CD4-positive, alpha-beta T cell (primary cell): Measurements from ENCODE around the gene KRTAP17-1. TPM values are rescaled to one million over a fixed set of nuclear protein-coding genes. Genes with fewer than 3 reads are reported as not detected.
"Not testable (repeated sequence)": the region's sequence is repeated elsewhere in the genome, so short reads cannot be mapped to it uniquely, and the experiment has no call there.

ENCODE experiments used
- ATAC-seq: fragments of 200-7000 bp; cut with Tn5 transposase; one replicate; pipeline ENCODE4 v1.10.0; 2022; ENCODE audit warnings: mild to moderate bottlenecking; ENCODE audit not compliant: poor library complexity
- CTCF ChIA-PET: fragments of 350-600 bp; sonication (Branson Sonifier 250); formaldehyde crosslinking; loops from one replicate; lab custom pipeline; 2021; ENCODE audit warnings: antibody characterized with exemption, inconsistent platforms; lab: Charles Lee
- POLR2A ChIA-PET: fragments of 350-600 bp; sonication (Branson Sonifier 250); formaldehyde crosslinking; loops from one replicate; lab custom pipeline; 2021; ENCODE audit warnings: antibody characterized with exemption, inconsistent platforms; lab: Charles Lee
- DNase-seq, 14 experiments: peaks; one replicate each; pipeline ENCODE4 v3.0.0-alpha.2; 2013 to 2020; ENCODE audit warnings: mixed read lengths in 2 of 14
- H3K27ac ChIP-seq, 2 donors: one replicate each; pipeline versions ENCODE4 v1.5.1 to v1.7.0; 2013; ENCODE audit warnings: low read length in 2 of 2, low read depth in 1 of 2, mild to moderate bottlenecking in 1 of 2
- H3K27me3 ChIP-seq, 2 experiments: 1 replicate in 1 of 2; 2 replicates in 1 of 2; pipeline versions ENCODE4 v1.6.1 to v1.7.0; 2013; ENCODE audit warnings: low read length in 2 of 2, control low read depth in 1 of 2, mild to moderate bottlenecking in 1 of 2, moderate library complexity in 1 of 2; ENCODE audit not compliant: insufficient read depth in 2 of 2, control insufficient read depth in 1 of 2
- H3K36me3 ChIP-seq: one replicate; pipeline ENCODE4 v1.6.1; 2013; ENCODE audit warnings: low read length, control low read depth; ENCODE audit not compliant: insufficient read depth
- H3K4me1 ChIP-seq: one replicate; pipeline ENCODE4 v1.6.1; 2013; ENCODE audit warnings: low read length, control low read depth; ENCODE audit not compliant: insufficient read depth
- H3K4me3 ChIP-seq: one replicate; pipeline ENCODE4 v1.5.1; 2013; ENCODE audit warnings: mild to moderate bottlenecking, low read length, moderate library complexity
- H3K9me3 ChIP-seq, 2 experiments: 1 replicate in 1 of 2; 2 replicates in 1 of 2; pipeline versions ENCODE4 v1.6.1 to v1.7.0; 2013; ENCODE audit warnings: low read length in 2 of 2, mild to moderate bottlenecking in 2 of 2, control low read depth in 1 of 2, moderate library complexity in 1 of 2; ENCODE audit not compliant: control insufficient read depth in 1 of 2, insufficient read depth in 1 of 2
- H3K27ac Mint-ChIP-seq: one replicate; pipeline ENCODE4 v1.8.0; 2020; ENCODE audit warnings: mixed read lengths
- H3K27me3 Mint-ChIP-seq: one replicate; pipeline ENCODE4 v1.8.0; 2021; ENCODE audit warnings: mixed read lengths
- H3K36me3 Mint-ChIP-seq: one replicate; pipeline ENCODE4 v1.8.0; 2021; ENCODE audit warnings: low read depth, mixed read lengths
- H3K4me1 Mint-ChIP-seq: one replicate; pipeline ENCODE4 v1.8.0; 2021; ENCODE audit warnings: low read depth, mixed read lengths
- H3K4me3 Mint-ChIP-seq: one replicate; pipeline ENCODE4 v1.8.0; 2020; ENCODE audit warnings: mild to moderate bottlenecking, mixed read lengths
- H3K9me3 Mint-ChIP-seq: one replicate; pipeline ENCODE4 v1.8.0; 2020; ENCODE audit warnings: mixed read lengths
- intact Hi-C, 2 experiments: fragments of 100-400 bp; cut with DNase I in 1 of 2; cut with micrococcal nuclease in 1 of 2; formaldehyde crosslinking; loops; one replicate each; pipeline versions ENCODE4 v1.15.1 to v1.9.0; 2023 to 2025; cut with DNase I, micrococcal nuclease
- total RNA-seq, 174 experiments: library from RNA in 2 of 174; stranded (reverse) in 2 of 174; gene quantifications; one replicate each; pipeline ENCODE4 v1.2.3 and lab custom pipeline; 2021 to 2026
- TF ChIP-seq, protein P1 (sequence below): fragments of 200-600 bp; IDR thresholded peaks from one replicate; pipeline ENCODE4 v1.8.0; 2022; ENCODE audit warnings: antibody characterized with exemption, mild to moderate bottlenecking

KRTAP17-1 gene
- total RNA-seq, 2 experiments from 2014 or later, result not detected

DNA sequence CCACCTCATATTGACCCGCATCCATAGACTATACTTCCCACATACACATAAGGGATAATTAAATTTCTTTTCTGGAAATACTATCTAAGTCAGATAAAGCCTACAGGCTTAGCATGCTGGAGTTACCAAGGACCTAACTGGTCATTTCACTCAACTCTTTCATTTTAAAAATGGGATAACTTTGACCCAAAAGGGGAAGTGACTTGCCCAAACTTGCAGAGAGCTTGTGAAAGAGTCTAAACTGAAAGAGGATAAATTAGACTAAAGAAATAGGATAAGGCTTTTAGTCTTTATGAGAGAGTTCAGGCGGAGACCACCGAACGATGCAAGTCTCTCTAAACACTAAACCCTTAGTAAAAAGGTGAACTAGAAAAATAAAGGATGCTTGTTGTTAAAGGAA, 39.0 kb upstream of the KRTAP17-1 start:
- Mint-ChIP-seq H3K4me1 (peaks cover 6% of the 10 kb centered on the region), H3K36me3 (no peaks in the 10 kb centered on the region), H3K27me3 (no peaks in the 10 kb centered on the region), H3K9me3 (peaks cover 2% of the 10 kb centered on the region), H3K4me3 (no peak overlapping the region), H3K27ac (no peak overlapping the region)
- intact Hi-C loops, result no loop called here
- peaks cover 11% of the 10 kb centered on the region for H3K4me1 ChIP-seq
- ChIA-PET POLR2A (no interaction called here), CTCF (interaction anchor here (0.7 kb wide), 1 partner anchor 18 kb away, joined by 3 read pairs; no protein-coding TSS in a partner anchor)
- DNase-seq, result no peak
- H3K27ac ChIP-seq, result no peak overlapping the region
- no peaks in the 10 kb centered on the region for H3K27me3 ChIP-seq
- no peak for ATAC-seq
- no peaks in the 10 kb centered on the region for H3K36me3 ChIP-seq
- H3K4me3 ChIP-seq, result no peak overlapping the region
- TF ChIP-seq, protein P1, sequence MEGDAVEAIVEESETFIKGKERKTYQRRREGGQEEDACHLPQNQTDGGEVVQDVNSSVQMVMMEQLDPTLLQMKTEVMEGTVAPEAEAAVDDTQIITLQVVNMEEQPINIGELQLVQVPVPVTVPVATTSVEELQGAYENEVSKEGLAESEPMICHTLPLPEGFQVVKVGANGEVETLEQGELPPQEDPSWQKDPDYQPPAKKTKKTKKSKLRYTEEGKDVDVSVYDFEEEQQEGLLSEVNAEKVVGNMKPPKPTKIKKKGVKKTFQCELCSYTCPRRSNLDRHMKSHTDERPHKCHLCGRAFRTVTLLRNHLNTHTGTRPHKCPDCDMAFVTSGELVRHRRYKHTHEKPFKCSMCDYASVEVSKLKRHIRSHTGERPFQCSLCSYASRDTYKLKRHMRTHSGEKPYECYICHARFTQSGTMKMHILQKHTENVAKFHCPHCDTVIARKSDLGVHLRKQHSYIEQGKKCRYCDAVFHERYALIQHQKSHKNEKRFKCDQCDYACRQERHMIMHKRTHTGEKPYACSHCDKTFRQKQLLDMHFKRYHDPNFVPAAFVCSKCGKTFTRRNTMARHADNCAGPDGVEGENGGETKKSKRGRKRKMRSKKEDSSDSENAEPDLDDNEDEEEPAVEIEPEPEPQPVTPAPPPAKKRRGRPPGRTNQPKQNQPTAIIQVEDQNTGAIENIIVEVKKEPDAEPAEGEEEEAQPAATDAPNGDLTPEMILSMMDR, result no peak
- H3K9me3 ChIP-seq, result peaks cover 0 to 5% of the 10 kb centered on the region in 2 experiments

DNA sequence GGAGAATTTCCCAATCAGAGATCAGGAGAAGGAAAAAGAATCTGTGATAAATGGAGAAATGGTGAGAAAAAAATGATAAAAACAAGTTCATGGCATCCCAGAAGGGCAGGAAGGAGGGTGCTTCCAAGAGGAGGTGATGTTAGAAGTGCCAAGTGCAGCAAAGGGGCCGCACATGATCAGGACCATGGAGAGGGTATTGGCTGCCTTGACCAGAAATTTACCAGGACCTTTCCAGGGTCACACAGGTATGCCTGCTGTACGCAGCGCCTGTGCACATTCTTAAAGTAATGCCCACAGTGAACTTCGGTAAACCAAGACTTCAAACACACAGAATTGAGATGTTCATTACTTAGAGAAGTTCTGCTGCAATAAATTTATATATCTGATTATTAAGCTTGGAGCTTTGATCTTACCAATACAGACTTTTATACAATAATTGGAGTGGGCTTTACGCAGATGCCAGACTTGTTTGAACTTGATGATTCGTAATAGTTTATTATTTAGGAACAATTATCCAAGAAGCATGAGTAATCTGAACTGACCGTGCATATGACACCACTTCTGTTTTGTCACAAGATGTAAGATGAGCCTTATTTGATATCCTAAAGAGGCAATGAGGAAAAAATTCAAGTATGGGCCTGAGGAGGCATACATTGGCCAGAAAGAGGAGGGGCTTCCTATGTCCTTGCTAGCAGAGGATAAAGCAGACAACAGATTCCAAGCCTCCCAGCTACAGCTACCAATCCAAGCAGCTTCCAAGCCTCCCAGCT, 37.3 kb upstream of the KRTAP17-1 start:
- H3K27me3 Mint-ChIP-seq, result no peaks in the 10 kb centered on the region
- Histone ChIP-seq H3K36me3 (no peaks in the 10 kb centered on the region), H3K27ac (no peak overlapping the region), H3K27me3 (no peaks in the 10 kb centered on the region), H3K4me3 (no peak overlapping the region), H3K4me1 (peaks cover 11% of the 10 kb centered on the region), H3K9me3 (peaks cover 0 to 5% of the 10 kb centered on the region in 2 experiments)
- peaks cover 2% of the 10 kb centered on the region for H3K9me3 Mint-ChIP-seq
- ChIA-PET POLR2A (no interaction called here), CTCF (interaction anchor here (1.2 kb wide), 1 partner anchor 30 kb away, joined by 4 read pairs; no protein-coding TSS in a partner anchor)
- no peak for DNase-seq
- no peak overlapping the region for H3K4me3 Mint-ChIP-seq
- no peak overlapping the region for H3K27ac Mint-ChIP-seq
- H3K36me3 Mint-ChIP-seq, result no peaks in the 10 kb centered on the region
- H3K4me1 Mint-ChIP-seq, result peaks cover 8% of the 10 kb centered on the region
- TF ChIP-seq, protein P1, result no peak
- ATAC-seq, result no peak
- intact Hi-C loops, result no loop called here

DNA sequence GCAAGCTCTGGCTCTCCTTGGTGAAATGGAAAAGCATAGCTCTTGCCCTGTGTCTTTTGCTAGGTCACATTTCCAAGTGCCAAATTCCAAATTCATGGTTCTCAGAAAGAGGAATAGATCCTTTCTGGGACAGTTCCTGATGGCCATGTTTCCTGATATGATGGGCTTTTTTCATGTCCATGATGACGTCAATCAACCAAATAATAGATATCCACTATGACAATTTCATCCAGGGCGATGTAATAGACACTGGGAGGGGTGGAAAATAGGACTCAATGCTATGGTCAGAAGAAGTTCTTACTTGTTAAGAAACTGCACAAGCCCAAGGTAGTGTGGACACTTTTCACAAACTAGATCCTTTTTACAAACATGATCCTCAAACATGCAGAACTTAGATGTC, 35.7 kb upstream of the KRTAP17-1 start:
- no peak overlapping the region for H3K27ac ChIP-seq
- H3K4me3 Mint-ChIP-seq, result no peak overlapping the region
- DNase-seq (no peak), ATAC-seq (no peak)
- H3K4me1 ChIP-seq, result peaks cover 11% of the 10 kb centered on the region
- H3K27me3 ChIP-seq, result no peaks in the 10 kb centered on the region
- no peaks in the 10 kb centered on the region for H3K27me3 Mint-ChIP-seq
- H3K4me1 Mint-ChIP-seq, result peaks cover 13% of the 10 kb centered on the region
- peaks cover 0 to under 1% of the 10 kb centered on the region in 2 experiments for H3K9me3 ChIP-seq
- no peak overlapping the region for H3K27ac Mint-ChIP-seq
- no peaks in the 10 kb centered on the region for H3K36me3 ChIP-seq
- H3K9me3 Mint-ChIP-seq, result no peaks in the 10 kb centered on the region
- TF ChIP-seq, protein P1, result no peak
- intact Hi-C loops, result no loop called here
- no peaks in the 10 kb centered on the region for H3K36me3 Mint-ChIP-seq
- H3K4me3 ChIP-seq, result no peak overlapping the region
- ChIA-PET POLR2A (interaction anchor here (1.5 kb wide), 1 partner anchor 10 kb away, joined by 4 read pairs; no protein-coding TSS in a partner anchor), CTCF (no interaction called here)

DNA sequence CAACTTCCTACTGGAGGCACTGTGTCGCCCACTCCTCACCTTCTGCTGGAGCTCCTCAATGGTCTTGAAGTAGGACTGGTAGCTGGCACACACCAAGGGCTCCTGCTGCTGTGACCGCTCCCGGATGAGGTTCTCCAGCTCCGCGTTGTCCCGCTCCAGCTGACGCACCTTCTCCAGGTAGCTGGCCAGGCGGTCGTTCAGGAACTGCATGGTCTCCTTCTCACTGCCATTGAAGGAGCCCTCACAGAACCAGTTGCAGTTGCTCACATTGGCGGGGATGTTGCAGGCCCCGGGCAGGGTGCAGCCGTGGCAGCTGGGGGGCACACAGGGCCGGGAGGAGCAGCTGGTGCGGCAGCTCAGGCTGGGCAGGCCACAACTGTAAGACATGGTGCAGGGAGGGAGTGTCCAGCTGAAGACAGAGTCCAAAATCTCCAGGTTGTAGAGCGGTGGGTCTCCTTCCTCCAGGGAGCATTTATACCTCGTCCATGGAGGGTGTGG, 34.9 kb upstream of the KRTAP17-1 start, which contains the start of gene KRT33A:
Gene KRT33A (minus strand): TSS at position 448 of the 498 bp plus-strand sequence. CDS start 61 bp downstream, at position 387.
- H3K9me3 ChIP-seq, H3K27me3 Mint-ChIP-seq, DNase-seq, ATAC-seq, H3K9me3 Mint-ChIP-seq, H3K36me3 Mint-ChIP-seq, H3K36me3 ChIP-seq, H3K4me3 Mint-ChIP-seq, H3K4me3 ChIP-seq, H3K27me3 ChIP-seq, H3K27ac ChIP-seq, intact Hi-C loops, H3K27ac Mint-ChIP-seq: not testable (repeated sequence)
- ChIA-PET POLR2A (interaction anchor here (1.5 kb wide), 1 partner anchor 9 kb away, joined by 4 read pairs; no protein-coding TSS in a partner anchor), CTCF (interaction anchor here (1.0 kb wide), 1 partner anchor 199 kb away, joined by 3 read pairs; no protein-coding TSS in a partner anchor)
- H3K4me1 Mint-ChIP-seq, result peaks cover 13% of the 10 kb centered on the region
- H3K4me1 ChIP-seq, result peaks cover 11% of the 10 kb centered on the region
